Activated T-cell treated with anti-CD3 and anti-CD28 coated beads, Interleukin-2, amount 50 U/mL, for 1 hour (primary cell): ENCODE measurements around the gene GPR89A.
"Not testable (repeated sequence)": the region's sequence is repeated elsewhere in the genome, so short reads cannot be mapped to it uniquely, and the experiment has no call there.

Source experiments
- DNase-seq: peaks from one replicate; pipeline ENCODE4 v3.0.0-alpha.2; 2020

Gene GPR89A

GRCh38 chr1:145688328-145688727 lies 80.5 kb downstream of the GPR89A start:
- DNase-seq = no peak

GRCh38 chr1:145688924-145689323 lies 81.1 kb downstream of the GPR89A start:
- no peak for DNase-seq

- DNase-seq = no peak
Measured at GRCh38 chr1:145689922-145690321, 82.1 kb downstream of the GPR89A start.

GRCh38 chr1:145690587-145691558 lies 83.1 kb downstream of the GPR89A start:
- no peak for DNase-seq

GRCh38 chr1:145692785-145693443 lies 85.1 kb downstream of the GPR89A start:
- no peak for DNase-seq

GRCh38 chr1:145695821-145696629 lies 88.2 kb downstream of the GPR89A start:
- no peak for DNase-seq

GRCh38 chr1:145696630-145696960 lies 88.8 kb downstream of the GPR89A start:
- DNase-seq = no peak

- DNase-seq = no peak
Measured at GRCh38 chr1:145701306-145701862, 93.6 kb downstream of the GPR89A start.

GRCh38 chr1:145702052-145702451 lies 94.3 kb downstream of the GPR89A start:
- DNase-seq = no peak

GRCh38 chr1:145702826-145703225 lies 95.0 kb downstream of the GPR89A start:
- no peak for DNase-seq

- no peak for DNase-seq
Measured at GRCh38 chr1:145705622-145706021, 97.8 kb downstream of the GPR89A start.

GRCh38 chr1:145706086-145706664 lies 98.4 kb downstream of the GPR89A start:
- no peak for DNase-seq

- DNase-seq = no peak
Measured at GRCh38 chr1:145707183-145707867, 99.5 kb downstream of the GPR89A start, which contains the start of gene PDZK1. PDZK1 (minus strand) TSS chr1:145707368; CDS start chr1:145688021, 19,347 bp downstream.

GRCh38 chr1:145708063-145708462 lies 100.3 kb downstream of the GPR89A start:
- DNase-seq = no peak

- no peak for DNase-seq
Measured at GRCh38 chr1:145710291-145711027, 102.7 kb downstream of the GPR89A start.

- no peak for DNase-seq
Measured at GRCh38 chr1:145711213-145711651, 103.4 kb downstream of the GPR89A start.

GRCh38 chr1:145714524-145715111 lies 106.8 kb downstream of the GPR89A start:
- no peak for DNase-seq

- DNase-seq = no peak
Measured at GRCh38 chr1:145716641-145717345, 109.0 kb downstream of the GPR89A start.

- DNase-seq = no peak
Measured at GRCh38 chr1:145717833-145718232, 110.0 kb downstream of the GPR89A start.

GRCh38 chr1:145718465-145718864 lies 110.7 kb downstream of the GPR89A start:
- not testable (repeated sequence) for DNase-seq
